Astrocyte (in vitro differentiated cells and primary cell): Measurements from ENCODE around the gene OR51Q1.

Experiments used
- EZH2 ChIP-seq: IDR thresholded peaks from 2 replicates; pipeline ENCODE4 v1.6.1; 2012; ENCODE audit warnings: mild to moderate bottlenecking, low read length, inconsistent platforms; ENCODE audit not compliant: insufficient read depth
- TF ChIP-seq, protein P1 (sequence below): IDR thresholded peaks from 2 replicates; pipeline ENCODE4 v1.5.1; 2011; ENCODE audit warnings: low read depth, mild to moderate bottlenecking, inconsistent platforms, low read length, moderate library complexity; ENCODE audit not compliant: insufficient read depth

DNA sequence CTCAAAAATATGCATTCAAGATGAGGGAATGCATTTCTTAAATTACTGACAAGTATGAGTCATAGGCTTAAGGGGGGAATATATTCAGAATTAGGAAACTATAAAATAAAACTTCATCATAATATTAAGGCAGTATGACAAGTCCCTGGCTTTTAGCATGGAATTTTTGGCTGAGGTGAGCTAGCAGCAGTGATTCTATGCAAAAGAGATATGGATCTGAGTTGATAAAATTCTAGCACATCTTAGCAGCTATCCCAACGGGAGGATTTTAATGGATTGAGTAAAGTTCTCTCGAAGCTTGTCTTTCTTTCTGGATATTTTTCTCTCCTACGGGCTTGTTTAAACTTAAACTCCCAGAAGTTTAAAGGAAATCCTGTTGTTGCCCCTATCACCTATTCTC is 1.2 kb downstream of the OR51Q1 start:
- TF ChIP-seq, protein P1, sequence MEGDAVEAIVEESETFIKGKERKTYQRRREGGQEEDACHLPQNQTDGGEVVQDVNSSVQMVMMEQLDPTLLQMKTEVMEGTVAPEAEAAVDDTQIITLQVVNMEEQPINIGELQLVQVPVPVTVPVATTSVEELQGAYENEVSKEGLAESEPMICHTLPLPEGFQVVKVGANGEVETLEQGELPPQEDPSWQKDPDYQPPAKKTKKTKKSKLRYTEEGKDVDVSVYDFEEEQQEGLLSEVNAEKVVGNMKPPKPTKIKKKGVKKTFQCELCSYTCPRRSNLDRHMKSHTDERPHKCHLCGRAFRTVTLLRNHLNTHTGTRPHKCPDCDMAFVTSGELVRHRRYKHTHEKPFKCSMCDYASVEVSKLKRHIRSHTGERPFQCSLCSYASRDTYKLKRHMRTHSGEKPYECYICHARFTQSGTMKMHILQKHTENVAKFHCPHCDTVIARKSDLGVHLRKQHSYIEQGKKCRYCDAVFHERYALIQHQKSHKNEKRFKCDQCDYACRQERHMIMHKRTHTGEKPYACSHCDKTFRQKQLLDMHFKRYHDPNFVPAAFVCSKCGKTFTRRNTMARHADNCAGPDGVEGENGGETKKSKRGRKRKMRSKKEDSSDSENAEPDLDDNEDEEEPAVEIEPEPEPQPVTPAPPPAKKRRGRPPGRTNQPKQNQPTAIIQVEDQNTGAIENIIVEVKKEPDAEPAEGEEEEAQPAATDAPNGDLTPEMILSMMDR = no peak
- no peak for TF ChIP-seq EZH2
